Effector memory CD8-positive, alpha-beta T cell (primary cell): ENCODE results near the gene DSCAML1.

Experiments used
- ATAC-seq: fragments of 150-1000 bp; cut with Tn5 transposase; replicated peaks from 2 replicates; pipeline ENCODE4 v1.10.0; 2021; ENCODE audit warnings: mild to moderate bottlenecking, moderate library complexity
- DNase-seq, 3 experiments: peaks; one replicate each; pipeline ENCODE4 v3.0.0; 2021
- H3K27ac Mint-ChIP-seq, 2 donors: one replicate each; pipeline ENCODE4 v1.8.0; 2022; ENCODE audit warnings: mild to moderate bottlenecking in 2 of 2, mixed read lengths in 2 of 2, moderate library complexity in 2 of 2
- H3K27me3 Mint-ChIP-seq, 2 donors: one replicate each; pipeline ENCODE4 v1.8.0; 2022; ENCODE audit warnings: mixed read lengths in 2 of 2
- H3K36me3 Mint-ChIP-seq: one replicate; pipeline ENCODE4 v1.8.0; 2022; ENCODE audit warnings: mild to moderate bottlenecking, moderate library complexity, mixed read lengths; ENCODE audit not compliant: insufficient read depth
- H3K4me1 Mint-ChIP-seq, 2 donors: one replicate each; pipeline ENCODE4 v1.8.0; 2022; ENCODE audit warnings: low read depth in 2 of 2, mixed read lengths in 2 of 2
- H3K4me3 Mint-ChIP-seq, 2 donors: one replicate each; pipeline ENCODE4 v1.8.0; 2022; ENCODE audit warnings: mild to moderate bottlenecking in 2 of 2, mixed read lengths in 2 of 2, moderate library complexity in 2 of 2
- H3K9me3 Mint-ChIP-seq, 2 donors: one replicate each; pipeline ENCODE4 v1.8.0; 2022; ENCODE audit warnings: mixed read lengths in 2 of 2

Gene DSCAML1

DNA sequence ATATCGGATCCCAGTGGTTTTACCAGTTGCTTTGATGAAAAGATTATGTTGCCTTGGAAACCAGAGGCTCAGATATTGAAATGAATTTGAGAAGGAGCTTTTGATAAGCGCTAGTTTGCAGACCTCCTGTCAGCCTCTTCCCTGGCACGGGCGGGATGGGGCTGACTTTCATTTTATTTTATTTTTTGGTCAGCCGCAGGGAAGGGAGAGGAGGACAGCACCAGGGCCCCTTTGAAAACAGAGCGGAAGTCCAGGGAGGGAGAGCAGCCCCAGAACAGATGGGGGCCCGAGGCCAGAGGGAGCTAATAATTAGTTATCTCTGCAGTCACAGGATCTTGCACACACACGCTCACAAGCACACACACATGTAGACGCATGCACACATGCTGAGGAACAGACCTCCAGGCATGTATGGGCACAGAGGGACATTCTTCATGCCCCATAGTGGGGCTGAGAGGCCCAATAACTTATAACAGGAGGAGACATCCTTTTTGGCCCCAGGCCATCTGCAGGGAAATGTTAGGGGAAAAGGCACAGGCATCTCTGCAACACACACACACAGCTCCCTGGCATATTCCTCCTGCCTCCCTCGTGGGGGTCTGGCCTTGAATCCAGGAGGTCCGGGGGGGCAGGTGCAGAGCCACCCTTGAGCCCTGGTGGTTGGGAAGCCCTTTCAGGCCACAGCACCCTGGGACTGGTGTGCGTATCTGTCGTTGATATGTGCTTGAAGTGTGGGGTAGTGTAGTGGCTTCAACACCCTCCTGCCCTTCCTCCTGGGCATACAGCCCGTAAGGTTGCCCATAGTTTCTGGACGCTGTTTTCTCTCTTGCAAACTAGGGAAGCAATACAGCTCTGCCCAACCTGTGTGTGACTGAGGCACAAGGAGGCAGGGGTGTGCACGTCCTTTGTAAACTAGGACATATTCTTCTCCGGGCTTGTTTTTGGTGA lies 352.0 kb downstream of the DSCAML1 start:
- DNase-seq: no peak
- H3K4me1 Mint-ChIP-seq: no peaks in the 10 kb centered on the region
- H3K4me3 Mint-ChIP-seq: no peak overlapping the region

DNA sequence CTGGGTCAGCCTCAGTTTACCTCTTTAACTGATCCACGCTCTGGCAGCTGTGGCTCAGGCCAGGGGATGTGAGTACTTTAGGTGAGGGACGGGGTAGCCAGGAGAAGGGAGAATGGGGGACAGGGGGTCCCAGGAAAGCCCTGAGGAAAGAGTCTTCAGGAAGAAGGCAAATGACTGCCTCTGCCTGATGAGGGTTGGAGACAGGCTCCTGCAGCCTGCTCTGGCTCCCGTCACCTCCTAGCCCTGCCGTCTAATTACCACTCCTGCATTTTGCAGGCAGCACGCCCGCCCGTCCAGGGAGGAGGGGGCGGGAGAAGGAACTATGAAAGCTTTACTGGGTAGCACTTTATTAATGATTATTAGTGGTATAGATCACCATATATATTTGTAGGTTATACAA lies 352.8 kb downstream of the DSCAML1 start:
- Mint-ChIP-seq H3K4me3 (no peak overlapping the region), H3K27me3 (peaks cover 34 to 91% of the 10 kb centered on the region in 2 donors), H3K36me3 (no peaks in the 10 kb centered on the region), H3K9me3 (no peaks in the 10 kb centered on the region), H3K27ac (no peak overlapping the region), H3K4me1 (no peaks in the 10 kb centered on the region)
- no peak for DNase-seq
- ATAC-seq: no peak

More for the DNA sequence above, 352.0 kb downstream of the DSCAML1 start:
- Mint-ChIP-seq H3K9me3 (no peaks in the 10 kb centered on the region), H3K27ac (no peak overlapping the region), H3K36me3 (no peaks in the 10 kb centered on the region), H3K27me3 (peaks cover 38 to 91% of the 10 kb centered on the region in 2 donors)
- ATAC-seq: no peak

DNA sequence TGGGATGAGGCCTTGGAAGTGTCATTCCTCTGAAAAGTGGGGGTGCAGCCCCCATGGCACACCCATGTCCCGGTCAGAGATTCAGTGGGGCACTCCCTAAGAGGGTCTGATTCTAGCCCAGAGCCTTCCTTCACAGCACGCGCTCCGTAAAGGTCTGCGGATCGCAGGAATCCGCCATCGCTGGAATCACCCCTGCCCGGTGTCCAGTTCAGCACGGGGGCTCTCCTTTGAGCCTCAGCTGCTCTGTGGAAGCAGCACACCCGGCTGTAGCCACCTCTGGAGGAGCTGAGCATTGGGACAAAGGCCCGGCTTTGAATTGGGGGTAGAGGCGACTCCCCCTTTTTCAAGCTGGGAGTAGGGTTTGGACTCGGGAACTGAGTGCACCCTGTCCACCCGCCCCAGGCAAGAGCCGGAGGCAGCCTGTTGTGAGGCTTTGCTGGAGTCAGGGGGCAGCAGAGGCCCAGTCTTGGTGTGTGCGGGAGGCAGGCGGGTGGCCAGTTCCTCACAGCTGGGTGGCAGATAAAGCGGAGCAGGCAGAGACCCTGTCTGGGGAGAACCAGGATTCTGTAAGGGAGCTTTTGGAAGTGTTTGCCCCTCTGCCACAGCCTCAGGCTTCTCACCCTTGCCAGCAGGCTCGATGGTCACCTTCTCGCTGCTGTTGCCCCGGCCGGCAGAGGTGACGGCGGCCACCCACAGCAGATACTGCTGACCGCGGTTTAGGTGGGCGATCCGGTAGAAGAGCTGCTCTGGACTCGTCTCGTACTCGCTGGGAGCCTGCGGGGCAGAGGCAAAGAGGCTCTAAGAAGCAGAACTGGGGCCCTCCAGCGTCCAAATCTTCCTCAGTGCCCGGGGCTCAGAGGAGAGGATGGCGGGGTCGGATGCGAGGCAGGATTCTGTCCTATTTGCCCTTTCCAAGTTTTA lies 353.5 kb downstream of the DSCAML1 start:
- ATAC-seq: no peak
- no peaks in the 10 kb centered on the region for H3K36me3 Mint-ChIP-seq

DNA sequence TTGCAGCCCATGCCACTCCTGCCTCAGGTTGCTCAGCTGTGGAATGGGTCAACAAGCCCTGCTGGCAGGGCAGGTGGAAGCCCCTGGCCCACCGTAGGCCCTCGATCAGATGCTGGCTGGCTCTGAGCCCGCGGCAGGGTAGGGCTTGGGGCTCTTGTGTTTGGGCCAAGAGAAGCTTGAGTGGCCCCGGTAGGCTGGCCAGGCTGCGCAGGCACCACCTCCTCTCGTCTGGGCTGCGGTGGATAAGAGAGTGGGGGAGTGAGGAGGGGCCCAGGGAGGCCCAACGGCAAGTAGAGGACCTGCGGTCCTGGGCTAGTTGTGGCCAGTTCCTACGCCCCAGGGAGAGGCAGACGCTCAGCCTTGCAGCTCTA lies 354.2 kb downstream of the DSCAML1 start:
- Mint-ChIP-seq H3K4me3 (no peak overlapping the region), H3K27ac (no peak overlapping the region), H3K9me3 (no peaks in the 10 kb centered on the region), H3K36me3 (no peaks in the 10 kb centered on the region), H3K4me1 (no peaks in the 10 kb centered on the region), H3K27me3 (peaks cover 27 to 81% of the 10 kb centered on the region in 2 donors)
- no peak for ATAC-seq
- no peak for DNase-seq

More for the DNA sequence above, 353.5 kb downstream of the DSCAML1 start:
- no peaks in the 10 kb centered on the region for H3K4me1 Mint-ChIP-seq
- DNase-seq: no peak
- no peak overlapping the region for H3K27ac Mint-ChIP-seq
- peaks cover 27 to 88% of the 10 kb centered on the region in 2 donors for H3K27me3 Mint-ChIP-seq
- no peaks in the 10 kb centered on the region for H3K9me3 Mint-ChIP-seq
- H3K4me3 Mint-ChIP-seq: no peak overlapping the region

DNA sequence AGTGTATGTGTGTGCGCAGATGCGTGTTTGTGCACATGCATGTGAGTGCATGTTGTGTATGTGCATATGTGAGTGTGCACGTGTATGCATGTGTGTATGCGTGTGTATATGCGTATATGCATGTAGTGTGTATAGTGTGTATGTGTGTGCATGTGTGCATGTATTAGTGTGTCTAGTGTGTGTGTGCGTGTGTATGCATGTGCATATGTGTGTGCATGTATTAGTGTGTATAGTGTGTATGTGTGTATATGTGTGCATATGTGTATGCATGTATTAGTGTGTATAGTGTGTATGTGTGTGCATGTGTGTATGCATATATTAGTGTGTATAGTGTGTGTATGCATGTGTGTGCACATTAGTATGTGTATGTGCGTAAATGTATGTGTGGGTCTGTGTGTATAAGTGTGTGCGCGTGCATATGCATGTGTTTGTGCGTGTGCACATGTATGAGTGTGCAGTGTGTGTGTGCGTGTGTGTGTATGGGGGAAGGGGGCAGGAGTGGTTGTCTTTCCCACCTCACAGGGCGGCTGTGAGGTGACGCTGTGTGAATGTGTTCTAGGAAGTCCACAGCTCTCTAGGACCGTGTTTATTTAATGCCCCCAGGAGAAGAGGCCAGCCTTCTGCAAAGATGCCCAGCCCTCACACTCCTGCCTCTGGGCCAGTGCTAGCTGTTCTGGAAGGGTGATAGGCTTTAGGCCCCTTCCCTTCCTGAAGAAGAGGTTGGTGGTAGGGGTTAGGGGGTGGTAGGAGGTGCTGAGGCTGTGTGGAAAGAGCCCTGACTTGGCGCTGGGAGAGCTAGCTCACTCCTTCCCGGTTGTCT lies 354.8 kb downstream of the DSCAML1 start:
- Mint-ChIP-seq H3K27me3 (peaks cover 28 to 76% of the 10 kb centered on the region in 2 donors), H3K27ac (no peak overlapping the region), H3K9me3 (no peaks in the 10 kb centered on the region), H3K4me1 (no peaks in the 10 kb centered on the region), H3K4me3 (no peak overlapping the region), H3K36me3 (no peaks in the 10 kb centered on the region)
- no peak for ATAC-seq
- no peak for DNase-seq

DNA sequence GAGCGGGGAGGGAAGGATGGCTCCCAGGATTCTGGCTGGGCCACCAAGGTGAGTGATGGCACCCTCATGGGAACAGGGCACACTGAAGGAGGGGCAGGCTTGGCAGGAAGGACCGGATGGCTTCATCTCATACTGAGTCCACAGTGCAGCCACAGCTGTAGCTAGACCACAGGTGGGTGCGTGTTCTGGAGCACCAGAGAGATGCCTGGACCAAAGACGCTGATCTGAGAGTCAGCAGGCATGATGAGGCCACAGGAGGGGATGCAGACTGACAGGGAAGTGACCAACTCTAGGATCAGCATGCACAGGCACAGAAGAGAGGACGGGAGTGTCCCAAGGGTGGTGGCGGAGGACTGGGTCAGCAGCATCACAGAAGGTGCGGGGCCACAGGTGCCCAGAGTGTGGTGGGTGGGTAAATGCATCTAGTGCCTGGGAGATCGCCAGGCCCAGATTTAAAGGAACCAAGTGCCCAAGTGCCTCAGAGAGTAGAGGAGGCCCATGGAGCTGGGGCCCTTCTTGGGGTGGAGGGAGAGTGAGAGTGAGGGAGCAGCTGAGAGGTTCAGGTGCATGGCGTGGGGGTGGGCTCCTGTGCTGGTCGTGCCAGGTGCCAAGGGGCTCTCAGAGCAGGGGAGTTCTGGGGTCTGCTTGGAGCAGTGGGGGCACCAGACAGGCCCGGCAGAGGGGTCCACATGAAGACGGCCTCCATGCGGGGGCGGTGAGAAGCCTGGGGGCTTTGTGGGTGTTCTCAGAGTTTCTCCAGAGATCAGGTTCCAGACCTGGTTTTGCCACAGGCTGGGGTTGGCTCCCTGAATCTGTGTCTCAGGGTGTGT lies 355.7 kb downstream of the DSCAML1 start:
- no peaks in the 10 kb centered on the region for H3K36me3 Mint-ChIP-seq
- H3K9me3 Mint-ChIP-seq: no peaks in the 10 kb centered on the region
- peaks cover 37 to 84% of the 10 kb centered on the region in 2 donors for H3K27me3 Mint-ChIP-seq
- ATAC-seq (no peak), DNase-seq (no peak)
- no peaks in the 10 kb centered on the region for H3K4me1 Mint-ChIP-seq
- H3K4me3 Mint-ChIP-seq: no peak overlapping the region
- H3K27ac Mint-ChIP-seq: no peak overlapping the region

DNA sequence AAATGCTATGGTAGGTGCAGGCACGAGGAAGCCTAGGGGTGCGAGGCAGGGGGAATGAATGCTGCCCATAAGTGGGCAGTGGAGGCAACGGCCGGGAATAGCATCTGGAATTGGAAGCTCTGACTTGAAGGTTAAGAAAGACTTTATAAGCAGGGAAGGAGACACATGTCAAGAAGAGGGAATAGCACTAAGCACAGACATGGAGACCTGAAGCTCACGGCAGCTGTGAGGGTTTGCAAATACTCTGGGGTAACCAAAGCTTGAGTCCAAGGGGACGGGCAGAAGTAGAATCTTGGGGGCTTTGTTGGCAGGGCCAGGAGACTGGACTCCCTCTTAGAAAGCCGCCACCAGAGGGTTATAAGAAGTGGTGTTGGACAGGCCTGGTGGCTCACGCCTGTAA lies 356.8 kb downstream of the DSCAML1 start:
- no peak overlapping the region for H3K27ac Mint-ChIP-seq
- ATAC-seq (no peak), DNase-seq (no peak)
- H3K27me3 Mint-ChIP-seq: peaks cover 44 to 79% of the 10 kb centered on the region in 2 donors
- no peaks in the 10 kb centered on the region for H3K9me3 Mint-ChIP-seq
- no peaks in the 10 kb centered on the region for H3K36me3 Mint-ChIP-seq
- no peak overlapping the region for H3K4me3 Mint-ChIP-seq
- no peaks in the 10 kb centered on the region for H3K4me1 Mint-ChIP-seq

DNA sequence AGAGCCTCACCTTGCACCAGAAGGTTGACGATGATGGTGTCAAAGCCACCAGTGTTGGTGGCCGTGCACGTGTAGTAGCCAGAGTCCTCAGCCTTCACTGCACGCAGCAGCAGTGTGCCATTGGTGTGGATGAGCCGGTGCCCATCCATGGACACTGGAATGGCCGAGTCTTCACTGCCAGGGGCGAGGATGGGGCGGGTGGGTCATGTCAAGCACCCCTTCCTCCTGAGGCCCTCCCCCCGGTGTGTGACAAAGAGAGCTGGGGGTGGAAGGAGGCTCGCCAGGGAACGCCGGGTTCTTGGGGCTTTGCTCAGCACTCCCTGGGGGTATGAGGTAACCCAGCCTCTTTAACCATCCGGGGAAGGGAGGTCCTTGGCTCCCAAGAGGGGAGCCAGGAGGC lies 357.8 kb downstream of the DSCAML1 start:
- H3K4me1 Mint-ChIP-seq: no peaks in the 10 kb centered on the region
- H3K36me3 Mint-ChIP-seq: no peaks in the 10 kb centered on the region
- no peak for ATAC-seq
- no peak overlapping the region for H3K4me3 Mint-ChIP-seq
- no peak overlapping the region for H3K27ac Mint-ChIP-seq
- peaks cover 44 to 69% of the 10 kb centered on the region in 2 donors for H3K27me3 Mint-ChIP-seq
- no peaks in the 10 kb centered on the region for H3K9me3 Mint-ChIP-seq
- DNase-seq: no peak

DNA sequence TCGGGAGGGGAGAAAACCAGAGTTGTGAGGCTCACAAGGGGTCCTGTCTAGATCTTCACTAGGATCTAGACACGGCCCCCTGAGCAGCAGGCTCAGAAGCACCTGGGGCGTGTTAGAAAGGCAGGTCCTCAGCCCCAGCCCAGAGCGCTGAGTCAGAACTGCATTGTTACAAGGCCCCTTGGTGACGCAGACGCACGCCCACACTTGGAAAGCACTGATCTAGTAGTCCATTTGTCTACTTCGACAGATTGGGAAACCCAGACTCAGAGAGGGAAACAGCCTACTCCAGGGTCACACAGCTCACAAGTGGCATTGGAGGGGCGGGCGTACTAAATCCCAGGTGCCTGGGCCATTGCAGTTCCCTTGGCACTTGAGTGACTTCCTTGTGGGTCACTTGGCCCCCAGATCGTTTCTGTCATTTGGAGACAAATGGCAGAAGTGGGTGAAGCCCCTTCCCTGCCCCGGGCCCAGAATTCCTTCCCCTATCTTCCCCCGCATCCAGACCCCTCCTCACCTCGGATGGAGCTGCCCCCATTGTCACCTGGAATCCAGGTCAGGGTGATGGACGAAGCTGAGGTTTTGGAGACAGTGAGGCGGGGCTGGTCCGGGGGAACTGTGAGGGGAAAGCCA lies 358.5 kb downstream of the DSCAML1 start:
- H3K4me1 Mint-ChIP-seq: no peaks in the 10 kb centered on the region
- H3K9me3 Mint-ChIP-seq: no peaks in the 10 kb centered on the region
- DNase-seq: no peak
- no peak overlapping the region for H3K27ac Mint-ChIP-seq
- ATAC-seq: no peak
- H3K27me3 Mint-ChIP-seq: peaks cover 38 to 61% of the 10 kb centered on the region in 2 donors
- H3K36me3 Mint-ChIP-seq: no peaks in the 10 kb centered on the region
- no peak overlapping the region for H3K4me3 Mint-ChIP-seq

DNA sequence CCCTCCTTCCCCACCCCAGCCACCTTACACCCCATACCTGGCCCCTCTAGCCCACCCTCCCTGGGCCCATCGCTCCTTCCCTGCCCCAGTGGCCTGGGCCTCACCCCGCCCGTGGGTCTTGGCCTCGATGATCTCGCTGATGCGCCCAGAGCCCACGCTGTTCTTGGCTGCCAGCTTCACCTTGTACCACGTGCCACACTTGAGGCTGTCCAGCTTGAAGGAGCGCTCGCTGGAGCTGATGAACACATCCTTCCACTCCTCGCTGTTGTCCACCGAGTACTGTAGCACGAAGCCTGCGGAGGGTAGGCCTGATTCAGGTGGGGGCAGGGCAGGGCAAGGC lies 359.3 kb downstream of the DSCAML1 start:
- Mint-ChIP-seq H3K9me3 (no peaks in the 10 kb centered on the region), H3K27me3 (peaks cover 38 to 54% of the 10 kb centered on the region in 2 donors), H3K4me3 (no peak overlapping the region), H3K36me3 (no peaks in the 10 kb centered on the region), H3K4me1 (no peaks in the 10 kb centered on the region), H3K27ac (no peak overlapping the region)
- DNase-seq: no peak
- no peak for ATAC-seq

DNA sequence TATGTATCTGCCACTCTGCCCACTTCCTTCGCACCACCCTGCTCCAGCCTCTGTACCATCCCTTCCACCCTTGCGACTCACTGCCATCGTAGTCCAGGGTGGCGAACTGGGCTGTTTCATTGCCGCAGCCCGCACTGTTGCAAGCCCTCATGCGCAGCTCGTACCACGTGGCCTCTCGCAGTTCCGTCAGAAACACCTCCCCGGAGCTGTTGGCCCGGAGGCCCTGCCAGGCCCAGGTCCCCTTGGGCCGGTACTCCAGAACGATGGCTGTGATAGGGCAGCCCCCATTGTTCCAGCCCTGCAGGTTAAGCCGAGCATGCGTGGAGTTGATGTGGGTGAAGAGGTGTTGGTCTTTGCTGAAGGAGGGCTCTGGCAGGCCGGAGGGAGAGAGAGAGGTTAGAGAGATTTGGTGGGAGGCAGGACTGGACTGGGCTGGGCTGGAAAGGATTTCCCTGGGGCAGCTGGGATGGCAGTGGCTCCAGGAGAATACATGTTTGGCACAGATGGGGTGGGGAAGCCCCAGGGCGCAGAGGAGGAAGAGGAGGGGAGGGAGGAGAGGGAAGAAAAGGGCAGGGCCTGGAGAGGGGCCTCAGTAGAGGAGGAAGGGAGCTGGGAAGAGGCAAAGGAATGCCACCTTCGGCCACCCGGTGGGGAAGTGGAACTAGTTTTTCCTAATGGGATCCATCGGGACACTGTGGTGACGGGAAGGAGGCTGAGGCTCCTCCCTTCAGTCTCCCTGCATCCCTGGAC lies 359.8 kb downstream of the DSCAML1 start:
- peaks cover 38 to 48% of the 10 kb centered on the region in 2 donors for H3K27me3 Mint-ChIP-seq
- no peak for DNase-seq
- no peaks in the 10 kb centered on the region for H3K9me3 Mint-ChIP-seq
- no peaks in the 10 kb centered on the region for H3K36me3 Mint-ChIP-seq
- no peak overlapping the region for H3K27ac Mint-ChIP-seq
- no peak for ATAC-seq
- H3K4me3 Mint-ChIP-seq: no peak overlapping the region
- H3K4me1 Mint-ChIP-seq: no peaks in the 10 kb centered on the region

DNA sequence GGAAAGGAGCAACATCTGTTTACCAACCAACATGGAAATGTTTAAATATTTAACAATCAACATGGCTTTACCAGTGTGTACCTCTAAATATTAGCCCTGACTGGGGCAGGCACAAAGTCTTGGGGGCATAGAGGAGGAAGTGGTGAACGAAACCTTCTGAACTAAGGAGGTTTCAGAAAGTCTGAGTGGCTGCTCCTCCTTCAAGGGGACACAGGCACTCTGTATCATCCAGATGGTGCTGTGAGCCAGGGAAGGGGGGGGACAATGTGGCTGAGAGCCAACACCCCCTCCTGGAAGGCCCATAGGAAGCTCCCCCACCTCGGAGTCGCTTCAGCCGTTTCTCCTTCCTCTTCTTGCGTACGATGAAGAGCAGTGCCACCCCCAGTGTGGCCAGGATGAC lies 361.7 kb downstream of the DSCAML1 start:
- H3K9me3 Mint-ChIP-seq: no peaks in the 10 kb centered on the region
- peaks cover 30% of the 10 kb centered on the region in 2 donors for H3K27me3 Mint-ChIP-seq
- no peak overlapping the region for H3K4me3 Mint-ChIP-seq
- DNase-seq (no peak), ATAC-seq (no peak)
- no peak overlapping the region for H3K27ac Mint-ChIP-seq
- no peaks in the 10 kb centered on the region for H3K4me1 Mint-ChIP-seq
- no peaks in the 10 kb centered on the region for H3K36me3 Mint-ChIP-seq
